Measurements from ENCODE around the gene STK24.

The STK24 gene

GRCh38 chr13:98466634-98467236 lies 110.2 kb downstream of the STK24 start:
- Histone ChIP-seq H3K4me1 (ENCODE audit: control insufficient read depth, insufficient read depth, low read length) (no peaks in the 10 kb centered on the region), H3K4me3 (ENCODE audit: insufficient read depth, low read depth, low read length) (no peak overlapping the region), H3K9me3 (ENCODE audit: control insufficient read depth, low read length) (no peaks in the 10 kb centered on the region), H3K36me3 (ENCODE audit: control insufficient read depth, insufficient read depth, low read length) (peaks cover 12% of the 10 kb centered on the region), H3K27ac (ENCODE audit: insufficient read depth, low read depth, low read length, poor library complexity, severe bottlenecking) (no peak overlapping the region), H3K27me3 (ENCODE audit: control insufficient read depth, insufficient read depth, low read length, poor library complexity, severe bottlenecking) (no peaks in the 10 kb centered on the region)
- 61 to 63% methylated on average over 11 of the region's 11 CpGs for WGBS, 2 experiments

DNA sequence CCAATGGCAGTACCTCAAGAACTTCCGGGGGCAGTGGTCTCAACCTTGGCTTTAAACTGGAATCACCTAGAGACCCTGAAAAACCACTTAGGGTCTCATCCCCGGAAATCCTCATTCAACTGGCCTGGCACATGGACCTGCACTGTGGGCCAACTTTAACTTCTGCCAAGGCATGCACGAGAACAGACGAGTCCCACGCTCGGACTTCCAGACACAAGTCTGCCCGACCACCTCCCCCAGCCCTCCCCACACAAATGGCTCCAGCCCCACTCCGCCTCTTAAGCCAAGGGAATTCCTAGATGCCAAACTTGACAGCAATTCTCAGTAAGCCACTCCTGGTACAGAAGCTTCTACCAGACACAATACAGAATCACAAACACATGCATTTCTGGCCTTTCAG lies 114.0 kb downstream of the STK24 start:
- Histone ChIP-seq H3K9me3 (ENCODE audit: control insufficient read depth, low read length) (no peaks in the 10 kb centered on the region), H3K27me3 (ENCODE audit: control insufficient read depth, insufficient read depth, low read length, poor library complexity, severe bottlenecking) (no peaks in the 10 kb centered on the region), H3K4me1 (ENCODE audit: control insufficient read depth, insufficient read depth, low read length) (no peaks in the 10 kb centered on the region), H3K36me3 (ENCODE audit: control insufficient read depth, insufficient read depth, low read length) (peaks cover 13% of the 10 kb centered on the region), H3K4me3 (ENCODE audit: insufficient read depth, low read depth, low read length) (no peak overlapping the region), H3K27ac (ENCODE audit: insufficient read depth, low read depth, low read length, poor library complexity, severe bottlenecking) (no peak overlapping the region)
- WGBS, 2 experiments = 95 to 98% methylated on average over 8 of the region's 8 CpGs

- Histone ChIP-seq H3K27ac (ENCODE audit: insufficient read depth, low read depth, low read length, poor library complexity, severe bottlenecking) (no peak overlapping the region), H3K4me1 (ENCODE audit: control insufficient read depth, insufficient read depth, low read length) (no peaks in the 10 kb centered on the region), H3K9me3 (ENCODE audit: control insufficient read depth, low read length) (no peaks in the 10 kb centered on the region), H3K4me3 (ENCODE audit: insufficient read depth, low read depth, low read length) (no peak overlapping the region), H3K27me3 (ENCODE audit: control insufficient read depth, insufficient read depth, low read length, poor library complexity, severe bottlenecking) (no peaks in the 10 kb centered on the region), H3K36me3 (ENCODE audit: control insufficient read depth, insufficient read depth, low read length) (peaks cover 13% of the 10 kb centered on the region)
- 89% methylated on average over 18 of the region's 18 CpGs for WGBS, 2 experiments
Observed at GRCh38 chr13:98462241-98462882, 114.5 kb downstream of the STK24 start.

DNA sequence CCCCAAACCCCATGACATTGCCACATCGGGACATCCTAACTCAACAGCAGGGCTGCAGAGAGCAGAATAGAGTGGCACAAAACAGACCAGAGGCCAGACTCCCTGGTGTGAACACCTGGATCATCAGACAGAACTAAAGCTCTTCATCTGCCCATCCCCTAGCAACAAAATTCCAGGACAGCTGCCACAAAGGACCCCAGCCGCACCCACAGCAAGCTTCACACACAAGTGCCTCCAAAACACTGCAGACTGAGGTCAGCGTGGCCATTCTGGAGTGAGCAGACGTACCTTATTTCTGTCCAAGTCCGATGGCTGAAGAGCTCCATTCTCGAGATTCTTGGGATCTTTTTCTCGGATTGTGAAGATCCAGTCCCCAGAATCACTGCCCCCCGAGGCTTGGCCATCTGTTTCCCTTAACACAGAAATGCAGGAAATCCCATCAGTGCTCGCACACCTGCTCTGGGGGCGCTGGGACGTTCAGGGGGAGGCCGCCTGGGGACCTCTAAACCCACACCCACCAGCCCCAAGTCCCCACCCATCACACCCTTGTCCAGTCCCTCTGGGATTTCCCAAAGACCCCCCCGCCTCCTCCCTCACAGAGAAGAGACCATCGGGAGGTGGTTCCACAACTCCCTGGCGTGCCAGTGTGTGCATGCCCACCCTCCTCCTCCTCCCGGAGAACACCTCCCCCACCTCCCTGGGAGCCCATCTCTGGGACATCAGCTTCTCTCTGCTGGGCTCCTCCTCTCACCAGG lies 115.2 kb downstream of the STK24 start:
- Histone ChIP-seq H3K9me3 (ENCODE audit: control insufficient read depth, low read length) (no peaks in the 10 kb centered on the region), H3K4me3 (ENCODE audit: insufficient read depth, low read depth, low read length) (no peak overlapping the region), H3K36me3 (ENCODE audit: control insufficient read depth, insufficient read depth, low read length) (peaks cover 13% of the 10 kb centered on the region), H3K27ac (ENCODE audit: insufficient read depth, low read depth, low read length, poor library complexity, severe bottlenecking) (no peak overlapping the region), H3K4me1 (ENCODE audit: control insufficient read depth, insufficient read depth, low read length) (no peaks in the 10 kb centered on the region), H3K27me3 (ENCODE audit: control insufficient read depth, insufficient read depth, low read length, poor library complexity, severe bottlenecking) (no peaks in the 10 kb centered on the region)
- WGBS, 2 experiments = 89 to 90% methylated on average over 16 of the region's 16 CpGs

GRCh38 chr13:98460516-98460915 lies 116.4 kb downstream of the STK24 start:
- Histone ChIP-seq H3K4me1 (ENCODE audit: control insufficient read depth, insufficient read depth, low read length) (peaks cover 4% of the 10 kb centered on the region), H3K36me3 (ENCODE audit: control insufficient read depth, insufficient read depth, low read length) (peaks cover 16% of the 10 kb centered on the region), H3K9me3 (ENCODE audit: control insufficient read depth, low read length) (no peaks in the 10 kb centered on the region), H3K27me3 (ENCODE audit: control insufficient read depth, insufficient read depth, low read length, poor library complexity, severe bottlenecking) (no peaks in the 10 kb centered on the region), H3K27ac (ENCODE audit: insufficient read depth, low read depth, low read length, poor library complexity, severe bottlenecking) (no peak overlapping the region), H3K4me3 (ENCODE audit: insufficient read depth, low read depth, low read length) (no peak overlapping the region)
- 88% methylated on average over 13 of the region's 13 CpGs for WGBS, 2 experiments

DNA sequence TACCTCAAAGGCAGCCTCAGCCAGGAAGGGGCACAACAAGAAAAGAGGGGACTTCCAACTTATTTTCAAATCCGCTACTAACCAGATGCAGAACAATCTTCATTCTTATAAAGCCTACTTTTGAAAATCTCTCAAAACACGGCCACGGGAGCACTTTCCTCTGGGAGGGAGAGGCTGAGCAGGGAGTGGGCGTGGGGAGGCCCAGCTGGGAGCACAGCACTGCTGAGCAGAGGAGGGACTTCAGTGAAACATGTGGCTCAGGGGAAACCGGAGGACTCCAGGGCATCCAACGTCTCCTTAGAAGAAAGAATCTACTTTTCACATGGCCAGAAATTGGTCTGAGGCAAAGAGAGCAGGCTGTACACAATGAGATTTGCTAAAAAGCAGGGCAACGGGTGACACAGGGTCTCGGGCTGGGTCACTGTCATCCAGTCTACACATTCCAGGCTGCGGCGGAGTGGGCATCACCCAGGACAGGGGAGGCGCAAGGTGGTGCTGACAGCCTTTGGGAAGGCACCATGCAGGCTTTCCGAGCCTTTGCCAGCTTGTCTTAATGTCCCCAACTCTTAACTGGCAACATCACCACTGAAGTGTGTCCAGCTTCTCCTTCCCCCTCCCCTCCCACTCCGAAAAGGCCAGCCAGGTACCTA lies 117.1 kb downstream of the STK24 start:
- H3K36me3 ChIP-seq (ENCODE audit: control insufficient read depth, insufficient read depth, low read length) = peaks cover 13% of the 10 kb centered on the region
- WGBS, 2 experiments = 91 to 94% methylated on average over 12 to 13 of the region's 13 CpGs
- H3K4me3 ChIP-seq (ENCODE audit: insufficient read depth, low read depth, low read length) = no peak overlapping the region
- no peak overlapping the region for H3K27ac ChIP-seq (ENCODE audit: insufficient read depth, low read depth, low read length, poor library complexity, severe bottlenecking)
- H3K27me3 ChIP-seq (ENCODE audit: control insufficient read depth, insufficient read depth, low read length, poor library complexity, severe bottlenecking) = no peaks in the 10 kb centered on the region
- no peaks in the 10 kb centered on the region for H3K9me3 ChIP-seq (ENCODE audit: control insufficient read depth, low read length)
- H3K4me1 ChIP-seq (ENCODE audit: control insufficient read depth, insufficient read depth, low read length) = peaks cover 4% of the 10 kb centered on the region

- Histone ChIP-seq H3K9me3 (ENCODE audit: control insufficient read depth, low read length) (no peaks in the 10 kb centered on the region), H3K4me3 (ENCODE audit: insufficient read depth, low read depth, low read length) (no peak overlapping the region), H3K4me1 (ENCODE audit: control insufficient read depth, insufficient read depth, low read length) (peaks cover 4% of the 10 kb centered on the region), H3K27me3 (ENCODE audit: control insufficient read depth, insufficient read depth, low read length, poor library complexity, severe bottlenecking) (no peaks in the 10 kb centered on the region), H3K36me3 (ENCODE audit: control insufficient read depth, insufficient read depth, low read length) (peaks cover 13% of the 10 kb centered on the region), H3K27ac (ENCODE audit: insufficient read depth, low read depth, low read length, poor library complexity, severe bottlenecking) (no peak overlapping the region)
- 95 to 96% methylated on average over 18 of the region's 18 CpGs for WGBS, 2 experiments
Observed at GRCh38 chr13:98459171-98459681, 117.7 kb downstream of the STK24 start.

GRCh38 chr13:98458431-98458830 lies 118.5 kb downstream of the STK24 start:
- H3K27ac ChIP-seq (ENCODE audit: insufficient read depth, low read depth, low read length, poor library complexity, severe bottlenecking) = no peak overlapping the region
- peaks cover 4% of the 10 kb centered on the region for H3K4me1 ChIP-seq (ENCODE audit: control insufficient read depth, insufficient read depth, low read length)
- H3K27me3 ChIP-seq (ENCODE audit: control insufficient read depth, insufficient read depth, low read length, poor library complexity, severe bottlenecking) = no peaks in the 10 kb centered on the region
- no peaks in the 10 kb centered on the region for H3K9me3 ChIP-seq (ENCODE audit: control insufficient read depth, low read length)
- H3K4me3 ChIP-seq (ENCODE audit: insufficient read depth, low read depth, low read length) = no peak overlapping the region
- H3K36me3 ChIP-seq (ENCODE audit: control insufficient read depth, insufficient read depth, low read length) = peaks cover 13% of the 10 kb centered on the region
- 87 to 89% methylated on average over 16 of the region's 16 CpGs for WGBS, 2 experiments

DNA sequence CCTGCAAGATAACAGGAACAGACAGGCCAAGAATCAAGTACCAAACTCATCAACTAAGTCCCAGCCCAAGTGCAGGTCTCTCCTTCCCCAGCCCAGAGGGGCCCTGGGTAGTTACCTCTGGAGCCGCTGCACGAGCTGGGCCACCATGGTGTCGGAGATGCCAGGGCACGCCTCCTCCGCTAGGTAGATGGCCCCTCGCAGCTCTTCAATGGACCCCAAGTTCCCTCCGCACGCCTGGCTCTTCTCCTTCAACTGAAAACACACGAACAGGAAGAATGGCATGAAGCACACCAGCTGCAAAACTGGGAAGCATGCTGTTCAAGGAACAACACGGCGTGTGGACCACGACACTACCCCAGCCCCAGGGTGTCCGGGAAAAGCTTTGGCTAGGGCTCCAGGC lies 119.9 kb downstream of the STK24 start:
- H3K4me3 ChIP-seq (ENCODE audit: insufficient read depth, low read depth, low read length) = no peak overlapping the region

GRCh38 chr13:98456413-98456845 lies 120.5 kb downstream of the STK24 start:
- H3K36me3 ChIP-seq (ENCODE audit: control insufficient read depth, insufficient read depth, low read length) = peaks cover 9% of the 10 kb centered on the region
- no peak overlapping the region for H3K27ac ChIP-seq (ENCODE audit: insufficient read depth, low read depth, low read length, poor library complexity, severe bottlenecking)
- WGBS, 2 experiments = 86 to 91% methylated on average over 6 of the region's 6 CpGs
- peaks cover 4% of the 10 kb centered on the region for H3K4me1 ChIP-seq (ENCODE audit: control insufficient read depth, insufficient read depth, low read length)
- H3K27me3 ChIP-seq (ENCODE audit: control insufficient read depth, insufficient read depth, low read length, poor library complexity, severe bottlenecking) = no peaks in the 10 kb centered on the region
- H3K4me3 ChIP-seq (ENCODE audit: insufficient read depth, low read depth, low read length) = no peak overlapping the region
- no peaks in the 10 kb centered on the region for H3K9me3 ChIP-seq (ENCODE audit: control insufficient read depth, low read length)

More for the DNA sequence above, 119.9 kb downstream of the STK24 start:
- Histone ChIP-seq H3K27me3 (ENCODE audit: control insufficient read depth, insufficient read depth, low read length, poor library complexity, severe bottlenecking) (no peaks in the 10 kb centered on the region), H3K9me3 (ENCODE audit: control insufficient read depth, low read length) (no peaks in the 10 kb centered on the region), H3K4me1 (ENCODE audit: control insufficient read depth, insufficient read depth, low read length) (peaks cover 4% of the 10 kb centered on the region), H3K27ac (ENCODE audit: insufficient read depth, low read depth, low read length, poor library complexity, severe bottlenecking) (no peak overlapping the region), H3K36me3 (ENCODE audit: control insufficient read depth, insufficient read depth, low read length) (peaks cover 13% of the 10 kb centered on the region)
- WGBS, 2 experiments = 93 to 96% methylated on average over 13 of the region's 13 CpGs
